ENCODE results near the gene ZNF469.

- TF ChIP-seq CTCF (conservative IDR thresholded peaks at IDR 0.05; ENCODE audit: low read depth, low read length) (no peak), EZH2 (IDR thresholded peaks at IDR 0.05; ENCODE audit: borderline replicate concordance, low read depth, low read length, poor library complexity, severe bottlenecking) (no peak)
These were observed 19.0 kb downstream of the ZNF469 start for GRCh38 chr16:88401604-88402246.

Data from A673 (cell line).